HG02973 (cell line): ENCODE measurements around the gene STPG1.

Source experiments
- ATAC-seq: cut with Tn5 transposase; IDR thresholded peaks from one replicate; pipeline ENCODE4 v1.9.1; 2021; ENCODE audit warnings: moderate library complexity; ENCODE audit not compliant: unreplicated experiment

The STPG1 gene

DNA sequence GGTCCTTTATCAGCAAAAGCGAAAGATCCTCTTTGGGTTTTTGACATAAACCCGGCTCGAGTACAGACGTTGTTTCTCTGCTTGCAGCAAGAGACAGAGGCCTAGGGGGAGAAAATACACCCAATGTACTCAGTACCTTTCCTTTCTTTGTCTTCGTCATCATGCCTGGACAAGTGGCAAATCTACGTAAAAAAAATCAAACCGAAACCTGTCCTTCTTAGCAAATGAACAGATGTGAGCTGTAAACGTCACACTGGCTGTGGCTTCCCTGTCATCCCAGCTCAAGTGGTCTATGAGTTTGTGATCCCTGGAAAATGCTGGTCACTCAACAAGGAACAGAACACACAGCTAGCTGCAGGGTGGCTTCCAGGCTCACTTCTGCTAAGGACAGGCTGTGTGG, 39.9 kb downstream of the STPG1 start:
- ATAC-seq, result no peak

DNA sequence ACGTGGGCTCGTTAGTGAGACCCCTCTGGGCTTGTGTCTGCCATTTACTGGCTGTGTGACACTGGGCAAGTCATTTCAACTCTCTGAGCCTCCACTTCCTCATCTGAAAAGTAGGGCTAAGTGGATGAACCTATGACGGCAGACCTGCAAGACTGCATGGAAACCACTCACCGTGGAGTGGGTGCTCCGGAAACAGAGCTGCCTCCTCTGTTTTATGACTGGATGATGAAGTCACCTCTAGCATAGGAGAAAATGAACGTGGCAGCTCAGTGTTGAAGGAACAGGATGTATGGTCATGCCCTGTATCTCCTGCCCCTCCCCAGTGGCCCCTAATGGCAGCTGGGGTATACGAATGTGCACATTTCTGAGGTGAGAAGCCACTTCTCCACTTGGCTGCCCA, 40.5 kb downstream of the STPG1 start:
- ATAC-seq, result no peak

DNA sequence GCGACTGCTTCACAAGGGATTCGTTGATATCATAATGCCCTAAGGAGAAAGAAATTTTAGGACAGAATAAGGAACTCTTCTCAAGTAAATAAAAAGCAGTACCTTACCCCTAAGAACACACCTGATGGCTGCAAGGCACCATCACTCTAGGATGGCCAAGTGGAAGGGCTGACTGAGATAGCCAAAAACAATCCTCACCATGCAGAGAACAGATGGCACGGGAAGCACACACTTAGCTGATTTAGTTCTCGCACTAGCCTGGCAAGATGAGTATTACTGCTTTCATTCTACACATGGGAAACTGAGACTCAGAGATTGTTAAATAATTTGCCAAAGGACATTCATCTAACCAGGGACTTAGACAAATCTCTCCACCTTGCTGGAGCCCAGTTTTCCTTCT, 43.8 kb downstream of the STPG1 start:
- no peak for ATAC-seq

DNA sequence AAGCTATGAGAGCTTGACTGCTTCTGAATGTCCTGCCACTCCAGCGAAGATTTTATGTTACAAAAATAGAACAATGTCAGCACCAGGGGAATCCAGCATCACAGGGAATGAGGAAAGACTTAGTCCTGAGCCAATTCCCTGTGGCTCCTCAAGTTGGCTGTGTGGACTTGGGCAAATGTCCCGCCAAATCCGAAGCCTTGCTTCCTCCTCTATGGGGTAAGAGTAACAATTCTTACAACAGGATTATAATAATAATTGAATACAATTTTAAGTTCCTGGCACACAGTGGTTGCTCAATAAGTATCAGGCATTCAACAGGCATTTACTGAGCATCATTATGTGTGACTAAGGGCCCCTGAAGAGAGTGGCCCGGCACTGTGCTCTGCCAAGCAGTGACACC, 44.4 kb downstream of the STPG1 start:
- ATAC-seq, result no peak

DNA sequence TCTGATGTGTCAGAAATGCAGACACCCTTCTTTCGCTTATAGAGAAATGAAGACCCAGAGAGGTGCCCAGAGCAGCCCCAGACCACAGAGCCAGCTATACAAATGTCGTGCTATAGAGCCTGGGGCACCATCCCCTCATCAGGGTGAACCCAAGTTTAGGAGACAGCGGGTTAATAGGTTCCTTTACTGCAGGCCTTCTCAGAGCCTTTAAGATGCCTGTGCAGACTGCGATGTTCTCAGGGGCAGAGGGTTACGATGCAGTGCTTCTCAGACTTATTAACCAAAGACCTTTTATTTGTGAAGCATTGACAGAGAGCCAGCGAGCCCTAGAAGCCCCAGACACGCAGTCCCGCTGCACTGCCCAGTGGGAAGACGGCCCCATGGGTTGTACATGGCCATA, 46.9 kb downstream of the STPG1 start:
- no peak for ATAC-seq

DNA sequence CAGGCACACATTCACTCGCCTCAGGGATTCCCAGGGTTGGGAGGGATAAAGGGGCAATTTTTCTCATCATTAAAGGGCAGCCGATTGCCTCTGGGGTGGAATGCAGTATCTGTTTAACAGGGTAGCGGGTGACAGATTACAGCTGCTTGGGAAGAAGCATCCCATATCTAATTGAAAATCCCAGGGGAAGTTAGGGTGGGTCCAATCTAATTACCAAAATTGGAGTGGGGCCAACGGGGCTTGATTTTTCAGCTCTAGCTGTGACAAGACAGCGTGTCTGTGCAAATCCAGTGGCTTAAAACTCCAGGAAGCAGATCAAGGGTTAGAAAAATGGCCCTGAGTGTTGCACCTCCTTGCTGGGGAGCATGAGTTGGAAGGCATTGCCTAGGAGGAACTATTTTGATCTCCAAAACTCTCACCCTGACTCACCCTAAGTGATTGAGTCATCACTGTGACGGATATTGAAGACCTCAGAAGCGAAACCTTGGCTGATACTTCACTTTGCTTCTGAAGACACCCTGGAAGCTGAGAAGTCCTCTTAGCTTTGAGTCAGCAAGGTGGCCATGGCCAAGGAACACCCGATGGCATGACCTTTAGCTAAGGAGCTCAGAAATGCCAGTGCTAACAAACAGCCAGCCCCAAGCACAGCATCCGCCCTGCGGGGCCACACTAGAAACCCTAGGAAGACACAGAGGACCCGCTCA, 48.5 kb downstream of the STPG1 start:
- no peak for ATAC-seq

DNA sequence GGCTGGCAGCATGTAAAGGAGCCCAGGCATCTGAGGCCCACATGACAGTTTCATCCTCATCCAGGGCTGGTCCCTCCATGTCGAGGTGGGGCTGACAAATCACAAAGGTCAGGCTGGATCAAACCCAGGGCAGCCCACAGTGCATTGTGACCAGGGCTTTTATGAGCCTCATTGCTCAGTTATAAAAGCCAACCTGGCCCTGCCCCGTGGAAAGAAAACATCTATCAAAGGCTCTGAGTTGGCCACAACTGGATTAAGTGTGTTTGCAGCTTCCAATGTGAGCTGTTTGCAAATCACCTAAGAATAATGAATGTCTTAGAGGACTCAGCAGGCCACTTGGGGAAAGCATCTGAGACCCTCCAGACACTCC, 49.0 kb downstream of the STPG1 start:
- no peak for ATAC-seq

DNA sequence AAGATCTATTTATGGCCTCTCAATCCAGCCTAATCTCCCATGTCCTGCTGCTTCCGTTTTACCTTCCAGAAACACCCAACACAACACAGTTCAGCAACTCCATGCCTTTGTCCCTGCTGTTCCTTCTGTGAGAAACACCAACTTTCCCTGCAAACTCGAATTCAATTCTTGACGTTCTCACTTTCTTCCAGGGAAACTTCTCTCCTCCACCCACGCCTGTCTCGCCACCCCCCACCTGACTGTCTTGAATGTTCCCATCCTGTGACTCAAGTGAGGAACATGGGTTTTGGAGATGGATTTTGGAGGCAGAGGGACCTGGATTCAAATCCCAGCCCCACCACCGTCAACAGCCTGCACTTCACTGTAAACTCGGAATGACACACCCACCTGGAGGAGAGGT, 49.6 kb downstream of the STPG1 start:
- ATAC-seq, result no peak

DNA sequence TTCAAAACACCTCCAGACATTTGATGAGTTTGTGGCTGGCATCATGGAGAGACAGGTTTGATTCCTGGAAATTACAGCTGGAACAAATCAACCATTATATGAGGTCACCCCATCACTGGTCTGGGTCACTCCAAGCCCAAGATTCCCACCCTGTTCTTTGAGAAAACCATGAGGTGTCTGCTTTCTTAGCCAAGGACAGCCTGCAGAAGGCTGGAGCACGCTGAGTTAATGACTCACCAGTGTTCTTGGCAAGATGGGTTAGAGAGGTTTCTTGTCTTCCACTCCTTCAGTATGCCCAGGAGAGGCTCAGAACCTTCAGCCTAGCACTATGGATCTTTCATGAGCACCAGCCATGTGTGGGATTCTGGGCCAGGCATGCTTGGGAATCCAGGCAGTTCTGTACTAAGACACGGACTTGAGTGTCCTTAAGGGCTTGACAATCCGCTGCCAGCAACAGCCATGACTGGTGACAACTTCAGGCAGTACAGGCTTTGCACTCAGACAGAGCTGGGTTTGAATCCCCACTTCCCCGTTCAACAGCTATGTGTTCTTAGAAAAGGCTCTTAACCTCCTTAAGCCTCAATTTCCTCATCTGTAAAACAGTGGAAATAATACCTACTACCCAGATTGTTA, 50.5 kb downstream of the STPG1 start:
- no peak for ATAC-seq

DNA sequence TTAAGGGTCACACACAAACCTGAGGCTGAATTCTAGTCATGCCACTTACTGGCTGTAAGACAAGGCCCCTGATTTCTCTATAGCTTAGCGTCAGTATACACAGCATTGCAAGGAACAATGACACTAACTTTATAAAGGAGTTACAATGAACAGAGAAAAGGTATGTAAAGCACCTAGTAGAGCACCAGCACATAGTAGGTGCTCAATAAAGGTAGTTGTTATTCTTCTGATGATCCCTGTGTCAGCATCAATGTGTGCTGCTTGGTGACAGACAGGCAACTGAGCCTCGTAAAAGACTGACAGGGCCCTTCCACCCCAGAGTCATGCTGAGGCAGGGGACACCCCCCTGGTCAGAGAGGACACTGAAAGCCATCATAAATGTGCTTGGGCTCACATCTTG, 51.2 kb downstream of the STPG1 start:
- ATAC-seq, result no peak

DNA sequence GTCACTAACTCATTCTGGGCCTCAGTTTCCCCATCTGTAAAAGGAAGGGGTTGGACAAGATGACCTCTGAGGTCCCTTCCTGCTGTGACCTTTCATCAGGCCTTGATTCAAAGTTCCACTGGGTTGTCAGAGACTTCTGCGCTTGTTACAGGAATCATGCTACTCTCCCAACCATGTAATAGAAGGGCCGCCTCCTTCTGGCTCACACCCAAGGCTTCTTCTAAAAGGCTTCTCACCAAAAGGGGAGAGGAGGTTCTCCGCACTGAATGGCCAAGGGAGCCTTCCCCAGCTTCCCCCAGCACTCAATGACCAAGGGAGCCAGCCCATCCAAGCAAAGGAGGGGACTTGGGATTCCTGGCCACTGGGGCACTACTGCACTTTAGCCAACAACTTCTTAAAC, 51.8 kb downstream of the STPG1 start:
- no peak for ATAC-seq

DNA sequence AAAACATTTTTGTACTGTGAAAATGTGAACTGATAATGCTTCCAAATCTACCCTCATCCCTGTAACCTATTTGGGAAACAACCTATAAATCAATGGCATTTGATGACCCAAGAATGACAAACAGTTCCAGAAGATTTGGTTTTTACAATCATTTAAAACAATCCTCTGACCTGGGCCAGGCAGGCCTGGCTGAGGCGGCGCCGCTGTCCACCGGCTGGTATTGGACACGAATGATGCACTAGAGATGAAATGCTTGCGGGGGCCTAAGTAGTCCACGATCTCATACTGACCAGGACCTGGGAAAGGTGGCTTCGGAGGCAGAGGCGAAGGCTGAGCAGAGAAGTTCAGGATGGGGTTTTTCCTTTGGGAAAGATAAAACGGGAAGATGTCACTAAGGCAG, 52.9 kb downstream of the STPG1 start:
- no peak for ATAC-seq

DNA sequence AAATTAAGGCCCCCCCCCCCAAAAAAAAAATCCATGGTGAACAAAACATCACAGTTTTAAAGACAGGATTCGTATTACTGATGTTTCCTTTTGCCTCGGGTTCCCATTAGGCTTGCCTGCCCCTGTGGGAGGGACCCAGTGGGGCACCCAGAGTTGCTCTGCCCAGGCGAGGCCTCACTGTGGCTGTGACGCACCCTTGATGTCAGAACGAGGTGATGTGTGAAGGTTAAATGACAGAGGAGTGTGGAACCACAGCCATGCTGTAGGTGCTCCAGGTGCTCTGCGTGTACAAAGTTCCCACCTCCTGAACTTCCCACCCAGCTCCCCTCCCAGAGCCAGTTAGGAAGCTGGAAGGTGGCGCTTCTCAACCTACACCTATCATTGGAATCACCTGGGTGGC, 56.5 kb downstream of the STPG1 start:
- no peak for ATAC-seq

DNA sequence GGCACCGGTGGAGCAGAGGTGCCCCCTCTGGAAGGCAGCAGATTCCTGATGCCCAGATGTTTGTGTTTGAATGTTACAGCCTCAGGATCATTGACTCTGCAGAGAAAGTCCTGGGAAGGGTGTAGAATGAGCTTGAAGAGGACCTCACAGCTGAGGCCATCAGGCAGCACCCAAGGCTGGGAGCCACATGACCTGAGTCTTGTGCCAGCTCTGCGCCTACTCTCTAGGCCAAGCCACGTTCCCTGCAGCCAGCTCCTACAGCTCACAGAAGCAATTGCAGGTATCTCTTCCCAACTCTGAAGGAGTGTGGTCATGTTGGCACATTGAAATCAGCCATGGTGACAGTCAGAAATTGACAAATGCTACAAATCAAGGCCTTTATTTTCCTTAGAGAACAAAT, 58.1 kb downstream of the STPG1 start:
- no peak for ATAC-seq

DNA sequence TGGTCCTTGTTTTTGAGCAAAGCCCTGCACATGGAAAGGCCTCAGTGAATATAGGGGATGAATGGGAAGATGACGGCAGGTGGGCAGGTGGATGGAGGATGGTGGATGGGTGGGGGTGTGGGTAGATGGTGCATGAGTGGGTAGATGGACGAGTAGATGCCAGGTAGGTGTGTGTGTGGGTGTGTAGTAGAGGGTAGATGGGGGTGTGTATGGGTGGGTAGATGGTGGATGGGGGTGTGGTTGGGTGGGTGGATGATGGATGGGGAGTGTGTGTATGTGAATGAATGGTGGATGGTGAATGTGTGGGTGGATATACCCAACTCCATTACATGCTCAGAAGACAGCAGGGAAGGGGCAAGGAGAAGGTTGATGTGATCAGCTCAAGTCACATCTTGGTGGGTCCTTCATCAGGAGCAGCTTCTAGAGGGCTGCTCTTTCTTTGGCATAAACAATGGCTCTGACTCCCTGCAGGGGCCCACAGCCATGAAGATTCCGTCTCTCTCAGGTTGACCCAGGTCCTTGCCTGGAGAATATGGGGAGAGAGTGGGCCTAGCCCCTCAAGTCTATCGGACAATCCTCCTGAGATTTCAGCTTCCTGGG, 60.2 kb downstream of the STPG1 start:
- no peak for ATAC-seq

DNA sequence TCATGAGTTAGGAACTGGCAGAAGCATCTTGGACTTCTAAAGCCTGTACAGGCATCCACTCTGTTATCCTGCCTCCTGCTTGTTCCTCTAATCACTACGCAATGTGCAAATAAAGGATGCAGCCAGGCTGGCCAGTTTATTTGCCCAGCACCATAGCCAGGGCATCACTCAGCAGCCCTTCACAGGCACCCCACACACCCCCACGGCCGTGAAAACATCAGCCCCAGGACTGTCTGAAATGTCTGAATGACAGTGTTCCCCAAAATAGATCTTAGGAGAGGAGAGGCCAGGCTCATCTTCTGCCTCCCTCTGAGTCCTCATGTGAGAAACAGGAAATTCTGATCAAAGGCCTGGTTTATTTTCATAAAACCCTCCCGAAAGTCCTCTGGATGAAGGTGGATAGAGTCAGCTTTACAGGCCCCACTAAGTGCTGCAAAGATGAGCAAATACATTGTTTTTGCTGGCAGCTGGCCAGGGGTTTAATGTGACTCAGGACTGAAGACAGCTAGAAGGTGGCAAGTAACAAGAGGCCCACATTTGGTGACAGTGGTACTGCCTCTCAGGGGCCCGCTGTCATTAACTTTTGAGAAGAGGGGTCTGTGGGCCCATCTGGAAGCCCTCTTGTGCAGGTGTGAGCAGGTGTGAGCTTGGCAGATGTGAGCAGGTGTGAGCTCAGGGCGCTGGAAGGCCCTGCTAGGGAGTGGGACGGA, 61.5 kb downstream of the STPG1 start:
- no peak for ATAC-seq

DNA sequence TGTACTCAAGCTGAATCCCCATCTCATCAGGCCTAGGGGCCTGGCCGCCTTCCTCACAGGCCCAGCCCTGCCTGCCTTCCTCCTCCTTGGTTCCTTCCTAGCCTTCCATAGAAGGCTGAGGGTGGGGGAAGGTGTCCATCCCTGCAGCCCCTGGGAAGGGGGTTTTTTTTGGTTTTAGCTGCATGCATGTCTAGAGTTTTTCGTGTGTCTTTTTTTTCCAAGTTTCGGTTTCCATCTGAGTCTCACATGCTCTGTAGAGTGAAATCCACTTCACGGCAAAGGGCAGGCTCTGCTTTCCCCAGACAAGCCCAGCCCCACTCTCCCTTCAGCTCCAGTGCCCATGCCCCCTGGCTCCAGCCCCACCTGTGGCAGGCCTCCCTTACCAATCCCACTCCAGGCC, 62.3 kb downstream of the STPG1 start:
- ATAC-seq, result no peak

DNA sequence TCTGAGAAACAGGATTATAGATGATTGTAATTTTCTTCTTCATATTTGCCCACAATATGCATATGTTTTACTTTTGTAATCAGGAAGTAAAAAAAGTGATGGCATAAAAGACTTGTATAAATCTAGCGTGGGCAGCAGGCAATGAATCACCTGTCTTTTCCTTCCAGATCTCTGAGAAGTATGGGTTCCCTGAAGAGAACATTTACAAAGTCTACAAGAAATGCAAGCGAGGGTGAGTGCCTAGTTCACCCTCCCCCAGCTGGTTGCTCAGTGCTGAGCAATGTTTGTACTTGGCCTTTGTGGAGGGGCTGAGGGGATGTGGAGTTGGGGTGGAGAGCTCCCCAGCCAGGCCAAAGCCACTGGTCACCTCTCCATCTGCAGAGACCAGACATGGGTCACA, 63.7 kb downstream of the STPG1 start:
- no peak for ATAC-seq

DNA sequence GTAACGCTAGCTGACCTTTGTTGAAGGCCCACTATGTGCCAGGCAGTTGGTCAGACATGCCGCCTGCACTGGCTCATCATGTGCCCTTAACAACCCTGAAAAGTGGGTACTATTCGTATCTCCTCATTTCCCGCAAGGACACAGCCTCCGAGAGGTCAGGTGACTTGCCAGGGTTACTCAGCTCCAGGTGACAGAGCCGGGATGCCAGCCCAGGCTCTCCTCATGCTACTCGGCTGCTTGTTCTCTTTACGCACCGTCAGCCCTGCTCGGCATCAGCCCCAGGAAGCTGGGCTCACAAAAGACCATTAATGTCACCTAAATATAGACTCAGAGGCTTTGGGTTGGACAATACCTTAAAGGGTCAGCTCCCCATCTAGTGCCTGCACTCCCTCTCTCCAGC, 65.4 kb downstream of the STPG1 start:
- no peak for ATAC-seq

DNA sequence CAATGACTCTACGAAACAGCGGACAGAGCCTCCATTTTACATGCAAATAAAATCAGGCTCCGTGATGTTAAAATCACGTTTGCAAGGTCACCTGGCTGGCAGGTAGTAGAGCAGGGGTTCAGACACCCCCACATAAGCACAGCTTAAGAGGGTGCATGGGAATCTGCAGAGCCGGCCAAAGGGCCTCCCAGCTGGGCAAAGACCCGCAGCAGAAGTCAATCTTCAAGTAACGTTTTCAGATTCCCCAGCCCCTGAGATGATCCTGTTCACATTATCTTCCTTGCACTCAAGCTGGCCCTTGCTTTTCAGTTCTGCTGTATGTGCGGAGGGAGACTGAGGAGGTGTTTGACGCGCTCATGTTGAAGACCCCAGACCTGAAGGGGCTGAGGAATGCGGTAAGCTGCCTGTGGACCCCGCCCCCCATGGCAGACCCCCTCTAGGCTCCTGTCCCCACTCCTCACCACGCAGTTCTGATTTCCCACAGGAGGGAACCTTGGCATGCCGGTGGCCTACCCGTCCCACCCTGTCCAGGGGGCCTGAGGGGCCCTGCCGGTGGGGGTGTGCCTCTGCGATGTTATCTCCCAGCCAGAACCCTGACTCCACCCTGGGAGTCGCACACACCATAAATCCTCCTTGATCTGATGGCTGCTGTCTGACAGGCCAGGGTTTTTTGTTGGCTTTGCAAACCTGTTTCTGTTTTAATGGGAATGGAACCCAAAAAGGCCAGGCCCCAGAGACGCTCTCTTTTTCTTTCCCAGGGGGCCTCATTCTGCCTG, 66.2 kb downstream of the STPG1 start:
- ATAC-seq, result no peak

DNA sequence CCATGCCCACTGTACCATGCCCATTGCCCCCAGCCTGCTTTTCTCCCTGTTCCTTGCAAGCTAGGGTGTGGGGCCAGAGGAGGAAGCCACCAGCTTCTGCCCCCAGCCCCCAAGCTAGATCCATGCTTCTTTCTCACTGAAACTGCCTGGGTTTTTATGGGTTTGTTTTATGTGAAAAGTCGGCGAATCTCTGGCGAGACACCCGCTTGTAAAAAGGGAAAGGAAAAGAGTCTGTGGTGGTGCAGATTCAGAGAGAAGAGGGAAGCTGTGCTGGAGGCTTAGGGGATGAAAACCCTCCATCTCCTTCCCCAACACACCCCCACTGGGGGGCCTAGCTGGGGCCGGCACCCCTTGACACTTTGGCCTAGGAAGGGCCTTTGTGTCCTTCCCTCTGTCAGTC, 68.2 kb downstream of the STPG1 start:
- ATAC-seq, result no peak
